ENCODE data around the gene TRABD2A. TPM values are rescaled to one million over a fixed set of nuclear protein-coding genes. Genes with fewer than 3 reads are reported as not detected.

The TRABD2A gene
- total and polyA plus RNA-seq, 2 of the 13 experiments (the other 11 are each of a cell fraction or from before 2014, with no cell fraction given): 0.15 TPM; not detected in 1

GRCh38 chr2:84823229-84823628 is 57.7 kb downstream of the TRABD2A start (continued):
- TF ChIP-seq HBP1 (CRISPR knock-in tag; IDR thresholded peaks at IDR 0.05; ENCODE audit: low read depth): no peak
- TF ChIP-seq HMG20B (CRISPR knock-in tag; conservative IDR thresholded peaks at IDR 0.05): no peak
- TF ChIP-seq ISL2 (CRISPR knock-in tag; IDR thresholded peaks at IDR 0.05): no peak

DNA sequence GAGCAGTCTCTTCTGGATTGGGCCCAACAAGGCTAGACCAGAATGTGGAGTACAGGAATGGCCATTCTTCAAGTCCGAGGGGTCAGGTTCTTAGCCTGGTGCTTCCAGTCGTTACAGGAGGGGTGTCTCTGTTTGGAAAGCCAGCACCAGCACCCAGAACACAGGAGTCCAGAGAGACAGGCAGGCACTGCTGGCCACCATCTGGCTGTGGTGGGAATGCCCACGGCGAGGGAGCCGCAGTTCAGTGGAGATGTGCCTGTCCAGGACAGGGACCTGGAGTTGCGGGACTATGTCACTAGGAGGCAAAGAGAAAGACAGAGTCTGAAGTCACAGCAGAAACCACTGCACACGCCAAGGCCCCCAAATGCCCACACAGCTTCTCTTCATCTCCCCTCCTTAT is 59.1 kb downstream of the TRABD2A start:
- Histone ChIP-seq H4K20me1 (ENCODE audit: insufficient read depth, low read length) (no peaks in the 10 kb centered on the region), H2AFZ (ENCODE audit: low read length) (no peak overlapping the region), H3K27ac (ENCODE audit: extremely low read length, insufficient read depth, low read length) (no peak overlapping the region), H3K27me3 (ENCODE audit: control insufficient read depth in 1 of 2, insufficient read depth in 2 of 2, low read length in 2 of 2) (peaks cover 2 to 18% of the 10 kb centered on the region in 2 experiments; a peak in 2 of 5 replicates), H3K9me3 (ENCODE audit: low read length) (no peaks in the 10 kb centered on the region), H3K9ac (ENCODE audit: insufficient read depth, low read depth, low read length) (no peak overlapping the region), H3K4me2 (ENCODE audit: low read depth, low read length) (no peak overlapping the region), H3K4me1 (ENCODE audit: insufficient read depth, low read length) (no peaks in the 10 kb centered on the region), H3K36me3 (replicated peaks in 1 of 2; ENCODE audit: control insufficient read depth in 1 of 2, insufficient read depth in 2 of 2, low read length in 2 of 2) (no peaks in the 10 kb centered on the region), H3K4me3 (replicated peaks in 1 of 3; ENCODE audit: insufficient read depth in 1 of 3, low read depth in 2 of 3, low read length in 3 of 3) (no peak overlapping the region), H3K79me2 (ENCODE audit: insufficient read depth, low read length) (no peaks in the 10 kb centered on the region)
- in situ Hi-C loops (cut with HindIII; ENCODE audit: extremely low pct_ligation_motif_present, low pct_unique_long_range_greater_than_20kb) (no loop called here), intact Hi-C loops (cut with micrococcal nuclease; ENCODE audit: unreplicated experiment) (no loop called here)
- DNase-seq (ENCODE audit: low spot score): no peak
- TF ChIP-seq, protein P1, sequence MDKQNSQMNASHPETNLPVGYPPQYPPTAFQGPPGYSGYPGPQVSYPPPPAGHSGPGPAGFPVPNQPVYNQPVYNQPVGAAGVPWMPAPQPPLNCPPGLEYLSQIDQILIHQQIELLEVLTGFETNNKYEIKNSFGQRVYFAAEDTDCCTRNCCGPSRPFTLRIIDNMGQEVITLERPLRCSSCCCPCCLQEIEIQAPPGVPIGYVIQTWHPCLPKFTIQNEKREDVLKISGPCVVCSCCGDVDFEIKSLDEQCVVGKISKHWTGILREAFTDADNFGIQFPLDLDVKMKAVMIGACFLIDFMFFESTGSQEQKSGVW (CRISPR knock-in tag; IDR thresholded peaks at IDR 0.05; ENCODE audit: borderline replicate concordance): no peak
- TF ChIP-seq ELF3 (CRISPR knock-in tag; IDR thresholded peaks at IDR 0.05): no peak
- TF ChIP-seq, protein P2, sequence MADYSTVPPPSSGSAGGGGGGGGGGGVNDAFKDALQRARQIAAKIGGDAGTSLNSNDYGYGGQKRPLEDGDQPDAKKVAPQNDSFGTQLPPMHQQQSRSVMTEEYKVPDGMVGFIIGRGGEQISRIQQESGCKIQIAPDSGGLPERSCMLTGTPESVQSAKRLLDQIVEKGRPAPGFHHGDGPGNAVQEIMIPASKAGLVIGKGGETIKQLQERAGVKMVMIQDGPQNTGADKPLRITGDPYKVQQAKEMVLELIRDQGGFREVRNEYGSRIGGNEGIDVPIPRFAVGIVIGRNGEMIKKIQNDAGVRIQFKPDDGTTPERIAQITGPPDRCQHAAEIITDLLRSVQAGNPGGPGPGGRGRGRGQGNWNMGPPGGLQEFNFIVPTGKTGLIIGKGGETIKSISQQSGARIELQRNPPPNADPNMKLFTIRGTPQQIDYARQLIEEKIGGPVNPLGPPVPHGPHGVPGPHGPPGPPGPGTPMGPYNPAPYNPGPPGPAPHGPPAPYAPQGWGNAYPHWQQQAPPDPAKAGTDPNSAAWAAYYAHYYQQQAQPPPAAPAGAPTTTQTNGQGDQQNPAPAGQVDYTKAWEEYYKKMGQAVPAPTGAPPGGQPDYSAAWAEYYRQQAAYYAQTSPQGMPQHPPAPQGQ (CRISPR knock-in tag; IDR thresholded peaks at IDR 0.05; ENCODE audit: borderline replicate concordance): no peak
- TF ChIP-seq ZNF235 (CRISPR knock-in tag; IDR thresholded peaks at IDR 0.05; ENCODE audit: borderline replicate concordance): no peak
- no peak for TF ChIP-seq TRIM24 (CRISPR knock-in tag; IDR thresholded peaks at IDR 0.05)
- TF ChIP-seq THYN1 (CRISPR knock-in tag; IDR thresholded peaks at IDR 0.05; ENCODE audit: borderline replicate concordance, low read depth): no peak
- TF ChIP-seq ZNF30 (CRISPR knock-in tag; IDR thresholded peaks at IDR 0.05): no peak
- TF ChIP-seq SPEN (CRISPR knock-in tag; IDR thresholded peaks at IDR 0.05; ENCODE audit: low read depth): no peak
- TF ChIP-seq, protein P3, sequence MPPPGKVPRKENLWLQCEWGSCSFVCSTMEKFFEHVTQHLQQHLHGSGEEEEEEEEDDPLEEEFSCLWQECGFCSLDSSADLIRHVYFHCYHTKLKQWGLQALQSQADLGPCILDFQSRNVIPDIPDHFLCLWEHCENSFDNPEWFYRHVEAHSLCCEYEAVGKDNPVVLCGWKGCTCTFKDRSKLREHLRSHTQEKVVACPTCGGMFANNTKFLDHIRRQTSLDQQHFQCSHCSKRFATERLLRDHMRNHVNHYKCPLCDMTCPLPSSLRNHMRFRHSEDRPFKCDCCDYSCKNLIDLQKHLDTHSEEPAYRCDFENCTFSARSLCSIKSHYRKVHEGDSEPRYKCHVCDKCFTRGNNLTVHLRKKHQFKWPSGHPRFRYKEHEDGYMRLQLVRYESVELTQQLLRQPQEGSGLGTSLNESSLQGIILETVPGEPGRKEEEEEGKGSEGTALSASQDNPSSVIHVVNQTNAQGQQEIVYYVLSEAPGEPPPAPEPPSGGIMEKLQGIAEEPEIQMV (CRISPR knock-in tag; IDR thresholded peaks at IDR 0.05; ENCODE audit: low read depth): no peak
- TF ChIP-seq HNRNPK (IDR thresholded peaks at IDR 0.05; ENCODE audit: low read depth, low read length, poor library complexity, severe bottlenecking): no peak
- no peak for TF ChIP-seq ZNF510 (CRISPR knock-in tag; IDR thresholded peaks at IDR 0.05; ENCODE audit: low read depth)
- TF ChIP-seq ZNF256 (CRISPR knock-in tag; conservative IDR thresholded peaks at IDR 0.05): no peak
- no TSS peak for BruUV-seq (replicated peaks)
- POLR2A ChIA-PET: no interaction called here
- CTCF ChIA-PET (ENCODE audit: low intra/inter-chr PET ratio, low total read pairs): no interaction called here
- FAIRE-seq: no peak
- ATAC-seq: peak; percentile 85
- WGBS (ENCODE audit: low lambda C conversion rate): 45% methylated on average over 7 of the region's 7 CpGs
